SK-N-SH (cell line): ENCODE data around the gene DNAH3. TPM values are rescaled to one million over a fixed set of nuclear protein-coding genes. Genes with fewer than 3 reads are reported as not detected.

Experiments used
- CTCF ChIA-PET: fragments of 300-600, 350-600 bp; formaldehyde crosslinking; extraction: SDS; loops from one replicate; lab custom pipeline; 2021; lab: Yijun Ruan, JAX
- POLR2A ChIA-PET: fragments of 350-600 bp; sonication (Branson Sonifier 250); formaldehyde crosslinking; extraction: SDS; loops from one replicate; lab custom pipeline; 2020; ENCODE audit warnings: antibody characterized with exemption, inconsistent platforms; lab: Yijun Ruan, JAX
- DNase-seq: peaks from one replicate; pipeline ENCODE4 v3.0.0; 2012
- H2AFZ ChIP-seq: fragments of 200-600 bp; sonication (generic); 2 replicates; pipeline ENCODE4 v1.8.1; 2016; ENCODE audit warnings: antibody characterized with exemption, mild to moderate bottlenecking, low read depth
- H3F3A ChIP-seq: fragments of 200-600 bp; sonication (generic); replicated peaks from 2 replicates; pipeline ENCODE3; 2016; ENCODE audit warnings: antibody characterized with exemption, mild to moderate bottlenecking; ENCODE audit not compliant: insufficient read depth
- H3K27ac ChIP-seq, 2 experiments: fragments of 200-500 bp in 1 of 2; fragments of 200-600 bp in 1 of 2; sonication (Bioruptor generic) in 1 of 2; sonication (generic), shearing (Covaris generic) in 1 of 2; 2 replicates each; pipeline versions ENCODE4 v1.5.1 to v1.6.1; 2014 to 2016; ENCODE audit warnings: low read depth in 2 of 2, inconsistent platforms in 1 of 2, low read length in 1 of 2, mild to moderate bottlenecking in 1 of 2, mixed read lengths in 1 of 2
- H3K27me3 ChIP-seq: fragments of 200-600 bp; sonication (generic), shearing (Covaris generic); 2 replicates; pipeline ENCODE4 v1.6.1; 2016; ENCODE audit warnings: mixed run types; ENCODE audit not compliant: insufficient read depth
- H3K36me3 ChIP-seq, 2 experiments: fragments of 200-500 bp in 1 of 2; fragments of 200-600 bp in 1 of 2; sonication (Bioruptor generic) in 1 of 2; sonication (generic) in 1 of 2; replicated peaks in 1 of 2; 2 replicates each; pipeline versions ENCODE3 to v1.5.1; 2014 to 2016; ENCODE audit warnings: low read length in 1 of 2, mild to moderate bottlenecking in 1 of 2; ENCODE audit not compliant: insufficient read depth in 2 of 2, control insufficient read depth in 1 of 2
- H3K4me1 ChIP-seq, 2 experiments: fragments of 200-500 bp in 1 of 2; fragments of 200-600 bp in 1 of 2; sonication (Bioruptor generic) in 1 of 2; sonication (generic), shearing (Covaris generic) in 1 of 2; 2 replicates each; pipeline versions ENCODE4 v1.5.1 to v1.6.1; 2014 to 2016; ENCODE audit warnings: low read depth in 1 of 2, low read length in 1 of 2, mixed run types in 1 of 2; ENCODE audit not compliant: insufficient read depth in 2 of 2, control insufficient read depth in 1 of 2
- H3K4me2 ChIP-seq: fragments of 200-600 bp; sonication (generic), shearing (Covaris generic); 2 replicates; pipeline ENCODE4 v1.6.1; 2017; ENCODE audit warnings: mixed run types
- H3K4me3 ChIP-seq, 2 experiments: fragments of 200-500 bp in 1 of 2; fragments of 200-600 bp in 1 of 2; sonication (Bioruptor generic) in 1 of 2; sonication (generic), shearing (Covaris generic) in 1 of 2; 2 replicates each; pipeline versions ENCODE4 v1.5.1 to v1.8.1; 2014 to 2016; ENCODE audit warnings: low read depth in 2 of 2, inconsistent platforms in 1 of 2, low read length in 1 of 2, mild to moderate bottlenecking in 1 of 2, mixed read lengths in 1 of 2, moderate library complexity in 1 of 2
- H3K79me2 ChIP-seq: fragments of 200-600 bp; sonication (generic); 2 replicates; pipeline ENCODE4 v1.8.1; 2017; ENCODE audit warnings: mild to moderate bottlenecking; ENCODE audit not compliant: insufficient read depth
- H3K9ac ChIP-seq: fragments of 200-600 bp; sonication (generic); 2 replicates; pipeline ENCODE4 v1.6.1; 2017; ENCODE audit warnings: mixed run types
- H3K9me2 ChIP-seq: fragments of 200-600 bp; sonication (generic); 2 replicates; pipeline ENCODE4 v1.6.1; 2017; ENCODE audit warnings: mixed run types
- H3K9me3 ChIP-seq: fragments of 200-600 bp; sonication (generic); 2 replicates; pipeline ENCODE4 v1.6.1; 2017; ENCODE audit warnings: mixed run types, mild to moderate bottlenecking, moderate library complexity
- H4K20me1 ChIP-seq: fragments of 200-600 bp; sonication (generic); 2 replicates; pipeline ENCODE4 v1.6.1; 2017; ENCODE audit warnings: mild to moderate bottlenecking, mixed run types; ENCODE audit not compliant: insufficient read depth
- ELF1 ChIP-seq: IDR thresholded peaks from 2 replicates; pipeline ENCODE4 v1.4.0; 2012
- EP300 ChIP-seq, 2 experiments: IDR thresholded peaks; 2 replicates each; pipeline versions ENCODE4 v1.4.0 to v1.6.1; 2012; ENCODE audit warnings: borderline replicate concordance in 1 of 2, low read depth in 1 of 2, low read length in 1 of 2
- EZH2phosphoT487 ChIP-seq: fragments of 200-600 bp; sonication (generic); IDR thresholded peaks from 2 replicates; pipeline ENCODE4 v1.6.1; 2017; ENCODE audit warnings: low read depth, mixed run types, mild to moderate bottlenecking, antibody characterized with exemption, moderate library complexity, borderline replicate concordance
- FOXM1 ChIP-seq: IDR thresholded peaks from 2 replicates; pipeline ENCODE4 v1.4.0; 2012; ENCODE audit warnings: low read depth, mild to moderate bottlenecking
- GABPA ChIP-seq: IDR thresholded peaks from 2 replicates; pipeline ENCODE4 v1.4.0; 2012; ENCODE audit warnings: low read depth, mild to moderate bottlenecking
- JUND ChIP-seq: IDR thresholded peaks from 2 replicates; pipeline ENCODE4 v1.4.0; 2012
- MXI1 ChIP-seq: IDR thresholded peaks from 2 replicates; pipeline ENCODE4 v1.6.1; 2012; ENCODE audit warnings: mild to moderate bottlenecking, low read depth, low read length, improper control_type of control experiment
- NFIC ChIP-seq: IDR thresholded peaks from 2 replicates; pipeline ENCODE4 v1.4.0; 2012; ENCODE audit warnings: borderline replicate concordance
- POLR2AphosphoS5 ChIP-seq: IDR thresholded peaks from 2 replicates; pipeline ENCODE4 v1.6.1; 2012; ENCODE audit warnings: low read depth, low read length
- RAD21 ChIP-seq: IDR thresholded peaks from 2 replicates; pipeline ENCODE4 v1.6.1; 2012; ENCODE audit warnings: mild to moderate bottlenecking, low read length
- RCOR1 ChIP-seq: fragments of 150-350 bp; IDR thresholded peaks from 2 replicates; pipeline ENCODE4 v1.6.1; 2017; ENCODE audit warnings: antibody characterized with exemption, low read length
- RFX5 ChIP-seq: IDR thresholded peaks from 2 replicates; pipeline ENCODE4 v1.6.1; 2012; ENCODE audit warnings: mild to moderate bottlenecking, improper control_type of control experiment, low read length
- TEAD4 ChIP-seq: IDR thresholded peaks from 2 replicates; pipeline ENCODE4 v1.4.0; 2012; ENCODE audit warnings: mild to moderate bottlenecking, borderline replicate concordance; ENCODE audit not compliant: insufficient read depth
- WGBS: methylation state at CpG from one replicate; pipeline ENCODE4 v1.1.6; 2017; ENCODE audit warnings: low lambda C conversion rate; 5-methylcytosine and 5-hydroxymethylcytosine counted together
- polyA plus RNA-seq, 3 experiments: library from polyadenylated mRNA; depleted of rRNA; stranded (reverse); fragments of >200 nt; gene quantifications; 2 replicates each; pipeline ENCODE4 v1.2.3, GENCODE V29; 2012
- TF ChIP-seq, protein P1 (sequence below): fragments of 150-350 bp; IDR thresholded peaks from 2 replicates; pipeline ENCODE4 v1.6.1; 2016; ENCODE audit warnings: mild to moderate bottlenecking, low read depth, low read length
- TF ChIP-seq, protein P2 (sequence below): IDR thresholded peaks from 2 replicates; pipeline ENCODE4 v1.4.0; 2012; ENCODE audit warnings: low read depth, borderline replicate concordance
- TF ChIP-seq, protein P3 (sequence below): IDR thresholded peaks from 2 replicates; pipeline ENCODE4 v1.4.0; 2012; ENCODE audit warnings: low read depth, borderline replicate concordance
- TF ChIP-seq, protein P4 (sequence below): IDR thresholded peaks from 2 replicates; pipeline ENCODE4 v1.4.0; 2012; ENCODE audit warnings: low read depth
- TF ChIP-seq, protein P5 (sequence below): fragments of 200-600 bp; sonication (generic); IDR thresholded peaks from 2 replicates; pipeline ENCODE4 v1.6.1; 2017; ENCODE audit warnings: antibody characterized with exemption, mild to moderate bottlenecking, moderate library complexity

Gene DNAH3
- polyA plus RNA-seq, 1 of the 3 experiments (the other 2 are of a cell fraction) = not detected

DNA sequence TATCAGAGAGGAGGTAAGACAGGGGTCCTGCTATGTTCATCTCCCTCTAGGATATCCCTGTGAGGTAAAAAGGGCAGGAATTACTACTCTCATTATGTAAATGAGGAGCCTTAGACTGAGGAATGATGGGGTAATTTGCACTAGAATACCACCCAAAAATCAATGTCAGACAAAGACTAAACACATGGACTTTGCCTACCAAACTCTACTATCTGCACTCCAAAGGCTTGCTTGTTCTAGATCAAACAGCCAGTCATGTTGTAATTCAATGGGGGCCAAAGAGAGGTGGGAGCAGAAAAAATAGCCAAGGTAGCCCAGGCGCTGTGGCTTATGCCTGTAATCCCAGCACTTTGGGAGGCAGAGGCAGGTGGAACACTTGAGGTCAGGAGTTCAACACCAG is 129.3 kb downstream of the DNAH3 start:
- CTCF ChIA-PET = no interaction called here
- WGBS = 43% methylated on average over 1 of the region's 1 CpG

More for the DNA sequence above, 129.3 kb downstream of the DNAH3 start:
- Histone ChIP-seq H2AFZ (no peak overlapping the region), H3K27me3 (no peaks in the 10 kb centered on the region), H4K20me1 (no peaks in the 10 kb centered on the region), H3K4me3 (no peak overlapping the region), H3K79me2 (no peaks in the 10 kb centered on the region), H3K36me3 (no peaks in the 10 kb centered on the region), H3K27ac (no peak overlapping the region), H3K4me2 (no peak overlapping the region), H3K9me2 (no peaks in the 10 kb centered on the region), H3K9me3 (no peaks in the 10 kb centered on the region), H3K9ac (no peak overlapping the region), H3K4me1 (no peaks in the 10 kb centered on the region), H3F3A (no peaks in the 10 kb centered on the region)
- POLR2A ChIA-PET = no interaction called here
- DNase-seq = no peak
- TF ChIP-seq RFX5 (no peak), JUND (no peak), TEAD4 (no peak), RAD21 (no peak), EZH2phosphoT487 (no peak), EP300 (IDR thresholded peaks at IDR 0.05; ENCODE audit: borderline replicate concordance in 1 of 2, low read depth in 1 of 2, low read length in 1 of 2) (no peak), MXI1 (no peak), FOXM1 (no peak), ELF1 (no peak), POLR2AphosphoS5 (no peak), NFIC (no peak), RCOR1 (no peak), GABPA (no peak)
- TF ChIP-seq, protein P1, sequence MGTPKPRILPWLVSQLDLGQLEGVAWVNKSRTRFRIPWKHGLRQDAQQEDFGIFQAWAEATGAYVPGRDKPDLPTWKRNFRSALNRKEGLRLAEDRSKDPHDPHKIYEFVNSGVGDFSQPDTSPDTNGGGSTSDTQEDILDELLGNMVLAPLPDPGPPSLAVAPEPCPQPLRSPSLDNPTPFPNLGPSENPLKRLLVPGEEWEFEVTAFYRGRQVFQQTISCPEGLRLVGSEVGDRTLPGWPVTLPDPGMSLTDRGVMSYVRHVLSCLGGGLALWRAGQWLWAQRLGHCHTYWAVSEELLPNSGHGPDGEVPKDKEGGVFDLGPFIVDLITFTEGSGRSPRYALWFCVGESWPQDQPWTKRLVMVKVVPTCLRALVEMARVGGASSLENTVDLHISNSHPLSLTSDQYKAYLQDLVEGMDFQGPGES = no peak
- TF ChIP-seq, protein P2, sequence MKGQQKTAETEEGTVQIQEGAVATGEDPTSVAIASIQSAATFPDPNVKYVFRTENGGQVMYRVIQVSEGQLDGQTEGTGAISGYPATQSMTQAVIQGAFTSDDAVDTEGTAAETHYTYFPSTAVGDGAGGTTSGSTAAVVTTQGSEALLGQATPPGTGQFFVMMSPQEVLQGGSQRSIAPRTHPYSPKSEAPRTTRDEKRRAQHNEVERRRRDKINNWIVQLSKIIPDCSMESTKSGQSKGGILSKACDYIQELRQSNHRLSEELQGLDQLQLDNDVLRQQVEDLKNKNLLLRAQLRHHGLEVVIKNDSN = no peak
- TF ChIP-seq, protein P3, sequence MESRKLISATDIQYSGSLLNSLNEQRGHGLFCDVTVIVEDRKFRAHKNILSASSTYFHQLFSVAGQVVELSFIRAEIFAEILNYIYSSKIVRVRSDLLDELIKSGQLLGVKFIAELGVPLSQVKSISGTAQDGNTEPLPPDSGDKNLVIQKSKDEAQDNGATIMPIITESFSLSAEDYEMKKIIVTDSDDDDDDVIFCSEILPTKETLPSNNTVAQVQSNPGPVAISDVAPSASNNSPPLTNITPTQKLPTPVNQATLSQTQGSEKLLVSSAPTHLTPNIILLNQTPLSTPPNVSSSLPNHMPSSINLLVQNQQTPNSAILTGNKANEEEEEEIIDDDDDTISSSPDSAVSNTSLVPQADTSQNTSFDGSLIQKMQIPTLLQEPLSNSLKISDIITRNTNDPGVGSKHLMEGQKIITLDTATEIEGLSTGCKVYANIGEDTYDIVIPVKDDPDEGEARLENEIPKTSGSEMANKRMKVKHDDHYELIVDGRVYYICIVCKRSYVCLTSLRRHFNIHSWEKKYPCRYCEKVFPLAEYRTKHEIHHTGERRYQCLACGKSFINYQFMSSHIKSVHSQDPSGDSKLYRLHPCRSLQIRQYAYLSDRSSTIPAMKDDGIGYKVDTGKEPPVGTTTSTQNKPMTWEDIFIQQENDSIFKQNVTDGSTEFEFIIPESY = no peak
- TF ChIP-seq, protein P4, sequence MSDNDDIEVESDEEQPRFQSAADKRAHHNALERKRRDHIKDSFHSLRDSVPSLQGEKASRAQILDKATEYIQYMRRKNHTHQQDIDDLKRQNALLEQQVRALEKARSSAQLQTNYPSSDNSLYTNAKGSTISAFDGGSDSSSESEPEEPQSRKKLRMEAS = no peak
- TF ChIP-seq, protein P5, sequence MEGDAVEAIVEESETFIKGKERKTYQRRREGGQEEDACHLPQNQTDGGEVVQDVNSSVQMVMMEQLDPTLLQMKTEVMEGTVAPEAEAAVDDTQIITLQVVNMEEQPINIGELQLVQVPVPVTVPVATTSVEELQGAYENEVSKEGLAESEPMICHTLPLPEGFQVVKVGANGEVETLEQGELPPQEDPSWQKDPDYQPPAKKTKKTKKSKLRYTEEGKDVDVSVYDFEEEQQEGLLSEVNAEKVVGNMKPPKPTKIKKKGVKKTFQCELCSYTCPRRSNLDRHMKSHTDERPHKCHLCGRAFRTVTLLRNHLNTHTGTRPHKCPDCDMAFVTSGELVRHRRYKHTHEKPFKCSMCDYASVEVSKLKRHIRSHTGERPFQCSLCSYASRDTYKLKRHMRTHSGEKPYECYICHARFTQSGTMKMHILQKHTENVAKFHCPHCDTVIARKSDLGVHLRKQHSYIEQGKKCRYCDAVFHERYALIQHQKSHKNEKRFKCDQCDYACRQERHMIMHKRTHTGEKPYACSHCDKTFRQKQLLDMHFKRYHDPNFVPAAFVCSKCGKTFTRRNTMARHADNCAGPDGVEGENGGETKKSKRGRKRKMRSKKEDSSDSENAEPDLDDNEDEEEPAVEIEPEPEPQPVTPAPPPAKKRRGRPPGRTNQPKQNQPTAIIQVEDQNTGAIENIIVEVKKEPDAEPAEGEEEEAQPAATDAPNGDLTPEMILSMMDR = no peak
